SU-DHL-6 (cell line): ENCODE results near the gene MBP.
A peak's percentile ranks its signal among the peaks of the same experiment; 100 is the strongest.

ENCODE experiments used
- H2AFZ ChIP-seq: fragments of 200-600 bp; sonication (generic); 2 replicates; pipeline ENCODE4 v1.6.1; 2014; ENCODE audit warnings: low read depth, mild to moderate bottlenecking, moderate library complexity, mixed read lengths, antibody characterized with exemption, low read length; ENCODE audit not compliant: severe bottlenecking
- H3F3A ChIP-seq: fragments of 200-600 bp; shearing (Covaris generic); 2 replicates; pipeline ENCODE4 v1.6.0; 2016; ENCODE audit warnings: antibody characterized with exemption, mild to moderate bottlenecking; ENCODE audit not compliant: insufficient read depth
- H3K27ac ChIP-seq: fragments of 200-600 bp; sonication (generic); 2 replicates; pipeline ENCODE4 v1.5.1; 2016; ENCODE audit warnings: low read depth, mild to moderate bottlenecking, low read length, moderate library complexity, mixed read lengths
- H3K27me3 ChIP-seq: fragments of 200-600 bp; sonication (generic), shearing (Covaris generic); 2 replicates; pipeline ENCODE4 v1.6.0; 2014; ENCODE audit warnings: mild to moderate bottlenecking, low read length
- H3K36me3 ChIP-seq: fragments of 200-600 bp; sonication (generic); 2 replicates; pipeline ENCODE4 v1.6.1; 2014; ENCODE audit warnings: mild to moderate bottlenecking, low read length, mixed read lengths
- H3K4me2 ChIP-seq: fragments of 300-600, 200-600 bp; shearing (Covaris generic), sonication (generic); 2 replicates; pipeline ENCODE4 v1.6.0; 2014; ENCODE audit warnings: low read length, low read depth, mild to moderate bottlenecking; ENCODE audit not compliant: poor library complexity, severe bottlenecking
- H3K4me3 ChIP-seq: fragments of 200-600 bp; sonication (generic); 2 replicates; pipeline ENCODE4 v1.5.1; 2014; ENCODE audit warnings: antibody characterized with exemption, low read length, mild to moderate bottlenecking, mixed read lengths; ENCODE audit not compliant: insufficient read depth, poor library complexity, severe bottlenecking
- H3K79me2 ChIP-seq: fragments of 200-600 bp; sonication (generic); 2 replicates; pipeline ENCODE4 v1.6.1; 2014; ENCODE audit warnings: mild to moderate bottlenecking, low read length, moderate library complexity; ENCODE audit not compliant: insufficient read depth
- H3K9ac ChIP-seq: fragments of 200-600 bp; sonication (generic); 2 replicates; pipeline ENCODE4 v1.7.0; 2014; ENCODE audit warnings: mild to moderate bottlenecking, low read length
- H3K9me2 ChIP-seq: fragments of 200-600 bp; sonication (generic); replicated peaks from 2 replicates; pipeline ENCODE4 v1.6.1; 2014; ENCODE audit warnings: low read length; ENCODE audit not compliant: insufficient read depth
- H3K9me3 ChIP-seq: fragments of 200-600 bp; sonication (generic); 2 replicates; pipeline ENCODE4 v1.6.1; 2014; ENCODE audit warnings: low read length, mixed read lengths; ENCODE audit not compliant: insufficient read depth
- H4K20me1 ChIP-seq: fragments of 200-600 bp; sonication (generic); 2 replicates; pipeline ENCODE4 v1.6.1; 2014; ENCODE audit warnings: low read depth, mild to moderate bottlenecking, antibody characterized with exemption, low read length, moderate library complexity, mixed read lengths
- CTCF ChIP-seq: fragments of 200-600 bp; sonication (generic); IDR thresholded peaks from one replicate; pipeline ENCODE4 v1.5.1; 2017; ENCODE audit warnings: antibody characterized with exemption, mild to moderate bottlenecking, low read length, moderate library complexity; ENCODE audit not compliant: insufficient read depth, poor library complexity, severe bottlenecking
- EZH2phosphoT487 ChIP-seq: fragments of 200-600 bp; sonication (generic), shearing (Covaris generic); conservative IDR thresholded peaks from 2 replicates; pipeline ENCODE4 v1.6.1; 2018; ENCODE audit warnings: mild to moderate bottlenecking, antibody characterized with exemption, low read length, moderate library complexity, mixed read lengths

The MBP gene

GRCh38 chr18:76977684-76978232 is 154.8 kb downstream of the MBP start:
- H3K9ac ChIP-seq, result no peak overlapping the region
- H3K36me3 ChIP-seq, result no peaks in the 10 kb centered on the region
- TF ChIP-seq CTCF, result no peak
- no peak for TF ChIP-seq EZH2phosphoT487
- H4K20me1 ChIP-seq, result no peaks in the 10 kb centered on the region
- no peaks in the 10 kb centered on the region for H3K27me3 ChIP-seq
- no peak overlapping the region for H2AFZ ChIP-seq
- H3K4me2 ChIP-seq, result no peak overlapping the region
- H3K79me2 ChIP-seq, result no peaks in the 10 kb centered on the region
- H3K27ac ChIP-seq, result peak overlapping the region; percentile 94
- peaks cover 52% of the 10 kb centered on the region for H3F3A ChIP-seq
- H3K9me2 ChIP-seq, result no peaks in the 10 kb centered on the region
- H3K9me3 ChIP-seq, result no peaks in the 10 kb centered on the region
- H3K4me3 ChIP-seq, result no peak overlapping the region

GRCh38 chr18:76977108-76977621 is 155.4 kb downstream of the MBP start:
- no peak overlapping the region for H3K9ac ChIP-seq
- no peak overlapping the region for H3K4me3 ChIP-seq
- no peak overlapping the region for H3K4me2 ChIP-seq
- TF ChIP-seq EZH2phosphoT487, result no peak
- TF ChIP-seq CTCF, result no peak
- H3K9me3 ChIP-seq, result no peaks in the 10 kb centered on the region
- H3K27ac ChIP-seq, result peak overlapping the region; percentile 12; the same call in 1 of the 2 replicates
- no peak overlapping the region for H2AFZ ChIP-seq
- no peaks in the 10 kb centered on the region for H4K20me1 ChIP-seq
- no peaks in the 10 kb centered on the region for H3K36me3 ChIP-seq
- peaks cover 46% of the 10 kb centered on the region for H3F3A ChIP-seq
- H3K79me2 ChIP-seq, result no peaks in the 10 kb centered on the region
- no peaks in the 10 kb centered on the region for H3K27me3 ChIP-seq
- no peaks in the 10 kb centered on the region for H3K9me2 ChIP-seq

- H4K20me1 ChIP-seq, result no peaks in the 10 kb centered on the region
- H2AFZ ChIP-seq, result no peak overlapping the region
- no peak overlapping the region for H3K4me3 ChIP-seq
- H3K9me3 ChIP-seq, result no peaks in the 10 kb centered on the region
- no peaks in the 10 kb centered on the region for H3K27me3 ChIP-seq
- no peak overlapping the region for H3K9ac ChIP-seq
- H3K36me3 ChIP-seq, result no peaks in the 10 kb centered on the region
- no peak overlapping the region for H3K4me2 ChIP-seq
- no peak overlapping the region for H3K27ac ChIP-seq
- H3K9me2 ChIP-seq, result no peaks in the 10 kb centered on the region
- TF ChIP-seq CTCF (no peak), EZH2phosphoT487 (no peak)
- H3K79me2 ChIP-seq, result no peaks in the 10 kb centered on the region
- H3F3A ChIP-seq, result peaks cover 31% of the 10 kb centered on the region
Observed at GRCh38 chr18:76975577-76976110, 156.9 kb downstream of the MBP start.
